C1 segment of cervical spinal cord (tissue), 14 donors: ENCODE data around the gene GRAMD1B.
"Not testable (repeated sequence)": the region's sequence is repeated elsewhere in the genome, so short reads cannot be mapped to it uniquely, and the experiment has no call there.

Experiments used
- DNase-seq, 14 donors: peaks; one replicate each; lab custom pipeline; 2025; lab: John Stamatoyannopoulos, UW

Gene GRAMD1B

GRCh38 chr11:123507043-123507442, 77.0 kb downstream of the GRAMD1B start:
- DNase-seq: no peak

DNA sequence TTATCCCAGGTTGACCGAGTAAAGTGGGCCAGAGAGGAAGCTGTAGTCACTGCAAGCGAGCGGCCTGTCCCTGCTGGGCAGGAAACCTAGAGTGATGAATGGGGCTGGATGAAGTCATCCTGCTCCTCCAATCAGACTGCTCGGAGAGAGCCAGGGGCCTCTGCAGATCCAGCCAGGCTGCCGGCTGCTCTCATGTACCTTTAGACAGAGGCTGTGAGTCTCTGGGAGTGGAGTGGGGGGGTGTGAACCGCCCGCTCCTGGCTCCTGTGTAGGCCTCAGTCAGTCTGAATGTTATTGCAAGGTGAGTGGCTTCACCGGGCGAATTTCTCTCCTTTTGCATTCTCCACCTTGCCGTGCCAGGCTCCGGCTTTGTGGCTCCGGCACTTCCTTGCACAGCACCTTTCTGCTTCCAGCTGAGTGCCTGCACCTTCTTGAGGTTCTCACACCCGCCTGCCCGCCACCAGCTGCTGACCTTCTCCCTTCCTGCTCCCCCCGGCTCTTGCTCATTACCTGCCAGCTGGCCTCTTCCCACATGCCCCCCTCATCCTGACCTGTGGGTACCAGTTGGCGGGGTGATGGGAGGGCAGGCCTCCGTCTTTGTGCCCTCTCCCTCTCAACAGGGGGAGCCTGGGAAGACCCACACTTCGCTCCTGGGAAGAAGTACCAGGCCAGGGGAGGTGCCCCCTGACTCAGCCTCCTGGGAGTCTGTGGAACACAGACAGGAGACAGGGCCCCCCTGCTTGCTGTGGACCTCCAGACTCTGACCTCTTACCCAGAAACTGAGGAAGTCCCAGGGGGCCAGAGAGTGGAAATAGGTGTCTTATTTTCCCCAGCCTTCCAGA, 79.9 kb downstream of the GRAMD1B start:
- peak in 10 of 14 donors; percentile 15 to 96 (median 54) for DNase-seq

- peak in 1 of 14 donors; percentile 13 for DNase-seq
These were observed 80.5 kb downstream of the GRAMD1B start for GRCh38 chr11:123510579-123510905.

GRCh38 chr11:123511037-123511870, 81.2 kb downstream of the GRAMD1B start:
- peak; percentile 36 to 99 (median 82) for DNase-seq

DNA sequence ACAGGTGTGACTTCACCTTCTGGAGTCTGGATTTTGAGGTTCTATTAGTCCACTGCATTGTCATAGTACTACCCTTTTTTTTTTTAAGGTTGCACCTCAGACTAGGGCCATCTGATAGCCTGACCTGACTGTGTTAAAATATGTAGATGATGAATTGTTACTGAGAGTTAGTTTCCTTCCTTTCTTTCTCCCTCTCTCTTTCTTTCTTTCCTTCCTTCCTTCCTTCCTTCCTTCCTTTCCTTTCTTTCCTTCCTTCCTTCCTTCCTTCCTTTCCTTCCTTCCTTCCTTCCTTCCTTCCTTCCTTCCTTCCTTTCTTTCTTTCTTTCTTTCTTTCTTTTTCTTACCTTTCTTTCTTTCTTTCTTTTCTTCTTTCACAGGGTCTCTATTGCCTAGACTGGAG, 83.2 kb downstream of the GRAMD1B start:
- DNase-seq: not testable (repeated sequence)

- no peak for DNase-seq
These were observed 86.2 kb downstream of the GRAMD1B start for GRCh38 chr11:123516238-123516637.

DNA sequence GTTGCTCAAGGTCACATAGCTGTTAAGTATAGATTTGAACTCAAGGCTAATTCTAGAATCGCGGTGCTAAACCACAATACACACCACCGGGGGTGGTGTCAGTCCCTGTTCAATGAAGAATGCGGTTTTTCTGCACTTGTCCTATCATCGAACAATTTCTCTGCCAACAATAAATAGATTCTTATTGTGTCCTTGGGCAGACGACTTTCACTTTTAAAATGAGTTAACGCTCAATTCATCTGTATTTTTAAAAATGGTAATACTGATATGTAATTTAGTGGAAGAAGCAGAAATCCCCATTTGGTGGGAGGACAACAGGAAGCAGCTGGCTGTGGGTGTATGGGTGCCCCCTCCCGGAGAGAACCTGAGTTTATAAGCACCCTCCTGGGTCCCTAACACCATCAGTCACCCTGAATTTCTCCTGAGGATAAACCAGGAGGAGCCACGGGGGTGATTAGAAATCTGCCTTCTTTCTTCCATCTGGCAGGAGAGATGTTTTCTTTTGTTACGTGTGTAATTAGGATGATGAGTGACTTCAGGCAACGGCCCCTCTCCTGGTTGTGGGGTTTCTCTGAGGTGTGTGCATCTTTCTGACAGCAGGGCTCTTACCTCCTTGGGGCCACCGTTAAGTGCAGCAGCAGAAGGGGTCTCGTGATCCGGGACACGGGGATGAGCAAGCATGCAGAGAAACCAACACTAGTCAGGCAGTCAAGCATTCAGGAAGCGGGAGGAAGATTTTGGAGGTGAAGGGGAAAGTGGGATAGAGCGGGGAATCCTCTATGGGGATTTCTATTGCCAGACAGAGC, 87.7 kb downstream of the GRAMD1B start:
- no peak for DNase-seq

DNA sequence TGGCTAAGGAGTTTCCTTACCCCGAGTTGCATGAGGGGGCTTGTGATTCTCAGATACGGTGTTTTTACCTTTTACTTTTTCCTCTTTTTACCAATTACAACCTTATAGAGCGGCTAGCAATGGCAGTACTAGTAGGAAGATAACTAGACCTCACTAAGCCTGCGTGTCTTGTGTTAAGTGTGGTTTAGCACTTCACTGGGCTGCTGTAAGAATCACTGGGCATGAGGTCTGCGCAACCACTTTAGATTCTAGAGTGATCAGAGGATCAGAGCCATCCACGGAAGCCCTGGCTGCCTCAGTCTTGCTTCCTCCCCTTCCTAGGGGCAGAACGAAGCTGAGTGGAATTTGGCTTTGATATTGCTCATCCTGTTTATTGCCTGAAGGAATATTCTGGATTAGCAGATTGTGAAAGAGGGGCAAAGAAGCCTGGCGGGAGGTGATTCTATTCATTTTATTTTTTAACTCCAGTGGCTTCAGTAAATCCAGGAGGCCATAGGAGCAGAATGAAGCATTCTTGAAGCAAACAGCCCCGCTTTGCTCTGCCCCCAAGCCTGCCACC, 88.5 kb downstream of the GRAMD1B start:
- no peak for DNase-seq

DNA sequence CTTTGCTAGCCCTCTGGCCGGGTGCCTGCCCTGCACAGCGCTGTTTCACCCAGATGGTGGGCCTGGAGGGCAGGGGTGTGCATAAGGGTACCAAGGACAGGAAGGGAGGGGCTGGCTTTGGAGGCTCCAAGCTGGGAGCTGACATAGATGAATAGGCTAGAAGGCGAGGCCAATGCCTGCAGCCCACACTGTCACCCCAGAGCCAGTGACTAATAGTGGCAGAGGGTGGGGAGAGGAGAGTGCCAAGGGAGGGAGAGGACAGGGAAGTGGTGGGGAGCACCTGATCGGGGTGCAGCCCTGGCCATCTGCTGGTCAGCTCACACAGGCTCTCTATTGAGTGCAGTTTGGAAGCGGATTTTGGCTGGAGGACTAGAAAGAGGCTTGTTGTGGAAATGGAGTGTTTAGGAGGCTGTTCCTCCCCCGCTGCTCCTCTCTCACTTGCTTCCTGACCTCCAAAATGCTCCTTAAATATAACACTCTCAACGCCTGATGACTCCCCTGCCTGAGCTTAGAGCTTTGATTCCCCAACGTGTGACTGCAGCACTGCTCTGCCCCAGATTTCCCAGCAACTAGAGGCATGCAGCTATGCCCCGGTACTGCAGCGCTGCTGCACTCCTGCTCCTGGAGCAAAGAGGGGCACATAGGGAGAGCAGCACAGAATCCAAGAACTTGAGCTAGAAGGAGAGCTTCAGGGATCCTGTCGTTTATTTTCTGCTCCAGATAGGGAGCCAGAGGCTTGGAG, 89.2 kb downstream of the GRAMD1B start:
- DNase-seq: peak in 8 of 14 donors; percentile 22 to 98 (median 49)

GRCh38 chr11:123519797-123520193, 89.7 kb downstream of the GRAMD1B start:
- DNase-seq: no peak

DNA sequence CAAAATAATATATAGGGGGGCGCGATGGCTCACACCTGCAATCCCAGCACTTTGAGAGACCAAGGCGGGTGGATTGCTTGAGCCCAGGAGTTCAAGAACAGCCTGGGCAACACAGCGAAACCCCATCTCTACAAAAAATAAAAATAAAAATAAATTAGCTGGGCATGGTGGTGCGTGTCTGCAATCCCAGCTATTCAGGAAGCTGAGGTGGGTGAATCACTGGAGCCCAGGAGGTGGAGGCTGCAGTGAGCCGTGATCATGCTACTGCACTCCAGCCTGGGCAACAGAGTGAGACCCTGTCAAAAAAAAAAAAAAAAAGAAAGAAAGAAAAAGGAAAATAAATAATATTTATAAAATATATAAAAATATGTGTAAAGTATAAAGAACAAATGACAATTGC, 90.4 kb downstream of the GRAMD1B start:
- DNase-seq: not testable (repeated sequence)

DNA sequence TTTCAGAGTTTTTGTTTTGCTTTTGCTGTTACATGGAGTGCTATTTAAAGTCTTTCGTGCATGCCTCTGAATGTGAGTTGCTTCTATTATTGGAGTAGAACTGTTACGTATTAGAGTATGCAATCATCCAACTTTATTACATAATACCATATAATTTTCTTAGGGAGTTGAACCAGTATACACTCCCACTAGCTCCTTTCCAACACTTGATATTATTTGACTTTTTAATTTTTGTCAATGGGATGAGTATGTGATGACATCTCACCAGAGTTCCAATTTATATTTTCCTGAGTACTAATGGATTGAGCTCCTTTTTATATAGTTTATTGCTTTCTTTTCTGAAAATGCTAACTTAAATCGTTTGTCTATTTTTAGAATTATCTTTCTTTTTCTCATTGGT, 90.9 kb downstream of the GRAMD1B start:
- no peak for DNase-seq

GRCh38 chr11:123521930-123522329, 91.9 kb downstream of the GRAMD1B start:
- DNase-seq: no peak

- DNase-seq: no peak
These were observed 93.5 kb downstream of the GRAMD1B start for GRCh38 chr11:123523539-123523938.

GRCh38 chr11:123525097-123525496, 95.0 kb downstream of the GRAMD1B start:
- peak in 1 of 14 donors; percentile 40 for DNase-seq

- peak in 8 of 14 donors; percentile 15 to 71 (median 50) for DNase-seq
These were observed 95.4 kb downstream of the GRAMD1B start for GRCh38 chr11:123525511-123525918.

DNA sequence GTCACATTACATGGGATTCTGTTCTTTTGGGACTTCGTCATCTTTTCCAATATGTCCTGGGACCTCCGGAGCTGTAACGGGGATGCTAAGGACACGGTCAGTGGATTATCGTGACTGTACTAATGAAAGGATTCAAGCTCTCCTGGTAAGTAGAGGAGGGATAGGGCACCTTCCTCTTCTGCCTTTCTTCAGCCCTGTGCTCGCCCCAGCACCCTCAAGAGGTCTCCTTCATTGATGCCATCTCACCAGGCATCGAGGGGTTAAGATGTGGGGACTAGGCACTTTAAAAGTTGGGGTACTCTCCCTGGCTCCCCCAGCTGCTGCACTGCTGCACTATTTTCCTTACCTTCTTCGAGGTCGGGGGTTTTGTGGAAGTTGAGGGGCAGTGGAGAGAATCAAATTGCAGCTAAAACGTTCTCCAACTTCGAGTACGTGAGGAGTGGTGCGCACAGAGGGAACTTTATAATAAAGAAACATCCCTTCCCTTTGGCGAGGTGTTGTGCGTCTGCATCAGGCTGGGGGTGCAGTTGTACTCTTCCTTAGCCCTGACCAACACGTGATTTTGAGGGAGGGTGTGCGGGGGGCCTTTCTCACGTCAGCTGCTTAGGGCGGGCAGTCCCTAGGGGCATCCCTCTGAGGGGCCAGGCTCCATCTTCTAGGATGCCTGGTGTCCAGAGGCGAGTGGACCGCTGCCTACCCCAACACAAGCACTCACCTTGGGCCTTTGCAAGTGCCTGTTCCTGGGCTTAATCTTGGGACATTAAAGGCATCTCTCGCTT, 96.1 kb downstream of the GRAMD1B start:
- DNase-seq: peak in 6 of 14 donors; percentile 12 to 67 (median 39)

- DNase-seq: no peak
These were observed 96.8 kb downstream of the GRAMD1B start for GRCh38 chr11:123526918-123527317.

- no peak for DNase-seq
These were observed 97.5 kb downstream of the GRAMD1B start for GRCh38 chr11:123527526-123527925.

- no peak for DNase-seq
These were observed 97.9 kb downstream of the GRAMD1B start for GRCh38 chr11:123527947-123528346.
